Hair follicle dermal papilla cell (primary cell): ENCODE measurements around the gene ITGB5. TPM values are rescaled to one million over a fixed set of nuclear protein-coding genes. Genes with fewer than 3 reads are reported as not detected.

ENCODE experiments used
- small RNA-seq: library from RNA; depleted of rRNA; stranded (forward); fragments of <200 nt; gene quantifications from one replicate; pipeline ENCODE3, GENCODE V24; 2012
- total RNA-seq: library from RNA; depleted of rRNA; stranded (reverse); fragments of >200 nt; gene quantifications from 2 replicates; pipeline ENCODE4 v1.2.3, GENCODE V29; 2012

ITGB5 gene, protein sequence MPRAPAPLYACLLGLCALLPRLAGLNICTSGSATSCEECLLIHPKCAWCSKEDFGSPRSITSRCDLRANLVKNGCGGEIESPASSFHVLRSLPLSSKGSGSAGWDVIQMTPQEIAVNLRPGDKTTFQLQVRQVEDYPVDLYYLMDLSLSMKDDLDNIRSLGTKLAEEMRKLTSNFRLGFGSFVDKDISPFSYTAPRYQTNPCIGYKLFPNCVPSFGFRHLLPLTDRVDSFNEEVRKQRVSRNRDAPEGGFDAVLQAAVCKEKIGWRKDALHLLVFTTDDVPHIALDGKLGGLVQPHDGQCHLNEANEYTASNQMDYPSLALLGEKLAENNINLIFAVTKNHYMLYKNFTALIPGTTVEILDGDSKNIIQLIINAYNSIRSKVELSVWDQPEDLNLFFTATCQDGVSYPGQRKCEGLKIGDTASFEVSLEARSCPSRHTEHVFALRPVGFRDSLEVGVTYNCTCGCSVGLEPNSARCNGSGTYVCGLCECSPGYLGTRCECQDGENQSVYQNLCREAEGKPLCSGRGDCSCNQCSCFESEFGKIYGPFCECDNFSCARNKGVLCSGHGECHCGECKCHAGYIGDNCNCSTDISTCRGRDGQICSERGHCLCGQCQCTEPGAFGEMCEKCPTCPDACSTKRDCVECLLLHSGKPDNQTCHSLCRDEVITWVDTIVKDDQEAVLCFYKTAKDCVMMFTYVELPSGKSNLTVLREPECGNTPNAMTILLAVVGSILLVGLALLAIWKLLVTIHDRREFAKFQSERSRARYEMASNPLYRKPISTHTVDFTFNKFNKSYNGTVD
- total RNA-seq, result 403 and 435 TPM in 2 replicates

DNA sequence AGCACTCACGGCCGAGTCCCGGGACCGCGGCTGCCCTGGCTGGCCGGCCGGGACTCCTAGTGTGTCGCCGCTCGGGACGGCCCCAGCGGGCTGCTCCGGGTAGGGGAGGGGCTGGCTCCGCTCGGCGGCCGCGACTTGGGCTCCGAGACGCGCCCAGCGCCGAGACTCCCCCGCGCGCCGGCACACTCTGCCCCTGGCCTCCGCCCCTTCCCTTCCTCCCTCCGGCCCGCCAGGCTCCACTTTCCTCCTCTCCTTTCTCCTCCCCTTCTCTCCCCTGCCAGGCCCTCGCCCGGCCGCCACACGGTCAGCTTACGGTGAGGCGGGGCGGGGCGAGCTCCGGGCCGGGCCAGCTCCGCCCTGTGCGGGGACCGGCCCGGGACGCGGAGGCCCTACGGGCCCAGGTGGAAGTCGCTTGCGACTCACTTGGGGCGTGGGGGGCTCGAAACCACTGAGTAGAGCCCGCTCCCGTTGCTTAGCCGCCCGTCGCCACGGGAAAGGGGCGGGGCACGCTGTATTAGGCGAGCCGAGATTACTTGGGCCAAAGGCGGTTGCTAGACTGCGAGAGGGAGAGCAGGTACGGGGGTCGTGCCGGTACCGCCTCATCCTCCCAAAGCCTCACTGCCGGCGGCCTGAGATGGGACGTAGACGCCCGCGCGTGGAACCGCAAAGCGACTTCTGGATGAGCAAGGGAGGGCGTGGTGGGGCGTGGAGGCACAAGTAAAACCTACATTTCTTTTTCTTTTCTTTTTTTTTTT, at the start of gene ITGB5:
TSS of gene ITGB5 (minus strand) at position 189 of the 755 bp plus-strand sequence. CDS start 365 bp downstream, outside the sequence.

DNA sequence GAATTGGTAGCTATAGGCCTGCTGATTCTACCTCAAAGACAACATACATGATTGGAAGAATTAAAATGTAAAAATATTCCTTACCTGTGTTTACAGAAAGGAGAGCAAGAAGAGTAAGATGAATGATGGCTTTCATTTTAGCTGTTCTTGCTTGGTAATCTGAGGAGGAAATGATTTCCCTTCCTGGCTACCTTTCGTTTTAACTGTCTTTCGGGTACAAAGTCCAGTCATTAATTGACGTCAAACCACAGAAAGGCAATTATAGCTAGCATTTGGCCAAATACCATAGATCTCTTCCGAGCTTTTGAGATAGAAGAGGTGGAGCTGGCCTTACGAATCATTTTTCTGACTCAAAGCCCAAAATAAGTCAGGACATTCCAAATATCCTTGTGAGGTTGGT, 47.4 kb upstream of the ITGB5 start, which contains the start of gene MUC13:
TSS of gene MUC13 (minus strand) at position 175 of the 400 bp plus-strand sequence. CDS start at position 136, 39 bp downstream.

DNA sequence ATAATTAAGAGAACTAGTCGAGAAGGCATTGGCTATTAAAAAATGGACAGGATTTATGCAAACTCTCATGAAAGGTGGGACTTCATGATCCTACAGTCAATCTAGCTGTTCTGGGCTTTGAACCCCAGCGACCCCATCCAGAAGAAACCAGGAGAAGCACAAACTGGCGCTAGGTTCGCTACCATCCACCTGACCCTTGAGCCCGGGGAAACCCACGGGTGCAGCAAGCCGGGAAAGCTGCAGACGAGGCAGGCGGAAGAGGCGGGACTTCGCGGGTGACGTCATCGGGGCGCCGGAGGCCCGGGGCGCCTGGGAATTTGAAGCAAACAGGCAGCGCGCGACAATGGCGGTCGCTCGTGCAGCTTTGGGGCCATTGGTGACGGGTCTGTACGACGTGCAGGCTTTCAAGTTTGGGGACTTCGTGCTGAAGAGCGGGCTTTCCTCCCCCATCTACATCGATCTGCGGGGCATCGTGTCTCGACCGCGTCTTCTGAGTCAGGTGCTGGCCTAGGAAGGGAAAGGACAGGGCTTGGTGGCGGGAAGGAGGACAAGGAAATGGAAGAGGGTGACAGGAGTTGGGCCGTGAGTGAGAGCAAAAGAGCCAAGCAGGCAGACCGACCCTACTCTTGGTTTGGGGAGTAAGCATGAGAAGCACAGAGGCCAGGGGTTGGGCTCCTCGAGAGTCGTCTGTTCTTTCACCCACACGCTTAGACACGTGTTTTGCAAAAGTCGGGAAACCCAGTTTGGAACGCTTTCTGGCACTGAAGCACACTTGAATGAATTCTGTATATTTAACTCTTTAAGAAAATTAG, 156.8 kb downstream of the ITGB5 start, which contains the start of gene UMPS:
TSS of gene UMPS (plus strand) at position 324 of the 812 bp plus-strand sequence. CDS start at position 344, 20 bp downstream.

Small RNA genes within 50 kb of the gene (small RNA-seq; reads per million reads assigned to genes)
- gene MIR544B, result 10.2 reads per million, percentile 91 among the genes with 10 or more reads in this experiment

Other genes with a start within 250 kb of the ITGB5 start
- 14.5 and 17.2 TPM in 2 replicates for gene UMPS, start 156.9 kb downstream of the ITGB5 start, total RNA-seq
- not detected in 2 replicates for gene MUC13, start 47.4 kb upstream of the ITGB5 start, total RNA-seq
- gene HEG1, start 168.6 kb upstream of the ITGB5 start, total RNA-seq, result 95.2 and 160 TPM in 2 replicates